Epithelial cell of prostate (primary cell): ENCODE results near the gene NT5DC4.

Experiments used
- DNase-seq: peaks from one replicate; pipeline ENCODE4 v3.0.0-alpha.2; 2011; ENCODE audit warnings: low read depth, low spot score
- H3K27ac ChIP-seq: fragments of 450-650 bp; 2 replicates; pipeline ENCODE4 v1.5.1; 2017; ENCODE audit warnings: mild to moderate bottlenecking

NT5DC4 gene

DNA sequence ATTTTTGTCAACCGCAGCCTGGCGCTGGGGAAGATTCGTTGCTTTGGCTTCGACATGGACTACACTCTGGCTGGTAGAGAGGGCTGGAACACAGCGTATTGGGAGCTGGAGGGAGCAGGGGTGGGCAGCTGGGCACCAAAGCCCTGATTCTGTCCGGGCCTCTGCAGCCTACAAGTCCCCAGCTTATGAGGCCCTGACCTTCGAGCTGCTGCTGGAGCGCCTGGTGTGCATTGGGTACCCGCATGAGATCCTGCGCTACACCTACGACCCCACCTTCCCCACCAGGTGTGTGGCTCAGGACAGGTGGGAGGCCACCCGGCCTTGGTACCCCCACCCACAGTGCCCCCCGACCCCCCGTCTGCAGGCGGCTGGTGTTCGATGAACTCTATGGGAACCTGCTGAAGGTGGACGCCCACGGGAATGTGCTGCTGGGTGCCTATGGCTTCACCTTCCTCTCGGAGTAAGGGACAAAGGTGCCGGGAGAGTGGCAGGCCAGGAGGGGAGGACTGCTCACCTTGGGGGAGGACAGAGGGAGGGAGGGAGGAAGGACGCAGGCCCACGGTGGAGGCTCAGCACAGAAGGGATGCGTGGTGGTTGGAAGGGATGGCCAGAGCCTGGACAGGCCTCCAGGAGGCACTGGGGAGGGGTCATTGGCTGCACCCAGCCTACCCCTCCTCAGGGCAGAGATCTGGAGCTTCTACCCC lies 1.2 kb downstream of the NT5DC4 start:
- DNase-seq: no peak

DNA sequence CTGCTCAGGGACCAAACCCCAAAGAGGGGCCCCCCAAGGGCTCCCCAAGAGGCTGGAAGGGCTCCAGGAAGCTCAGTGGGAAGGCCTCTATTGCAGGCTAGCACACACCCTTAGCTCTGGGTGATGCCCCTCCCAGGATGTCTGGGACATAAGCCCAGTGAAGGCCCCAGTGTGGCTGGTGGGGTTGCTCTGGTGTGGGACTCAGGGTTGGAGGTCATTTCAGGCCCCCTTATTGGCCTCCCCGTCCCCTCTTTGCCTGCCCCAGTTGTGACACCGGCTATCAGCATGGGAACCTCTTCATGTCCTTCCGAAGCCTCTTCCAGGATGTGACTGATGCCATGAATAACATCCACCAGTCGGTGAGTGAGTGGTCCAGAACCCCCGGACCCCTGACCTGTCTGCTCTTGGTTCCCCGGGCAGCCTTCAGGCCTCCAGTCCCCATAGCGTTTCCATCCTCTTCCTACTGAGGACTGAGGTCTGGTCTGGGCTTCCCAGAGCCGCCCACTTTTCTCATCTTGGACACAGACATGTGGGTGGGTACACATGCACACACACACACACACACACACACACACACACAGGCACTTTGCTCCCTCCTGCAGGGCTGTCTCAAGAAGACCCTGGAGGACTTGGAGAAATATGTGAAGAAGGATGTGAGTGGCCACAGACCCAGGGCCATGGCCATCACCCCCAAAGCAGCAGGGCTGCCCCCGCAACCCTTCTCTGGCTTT lies 2.2 kb downstream of the NT5DC4 start:
- DNase-seq: no peak
- no peak overlapping the region for H3K27ac ChIP-seq

More for the DNA sequence above, 1.2 kb downstream of the NT5DC4 start:
- no peak overlapping the region for H3K27ac ChIP-seq

DNA sequence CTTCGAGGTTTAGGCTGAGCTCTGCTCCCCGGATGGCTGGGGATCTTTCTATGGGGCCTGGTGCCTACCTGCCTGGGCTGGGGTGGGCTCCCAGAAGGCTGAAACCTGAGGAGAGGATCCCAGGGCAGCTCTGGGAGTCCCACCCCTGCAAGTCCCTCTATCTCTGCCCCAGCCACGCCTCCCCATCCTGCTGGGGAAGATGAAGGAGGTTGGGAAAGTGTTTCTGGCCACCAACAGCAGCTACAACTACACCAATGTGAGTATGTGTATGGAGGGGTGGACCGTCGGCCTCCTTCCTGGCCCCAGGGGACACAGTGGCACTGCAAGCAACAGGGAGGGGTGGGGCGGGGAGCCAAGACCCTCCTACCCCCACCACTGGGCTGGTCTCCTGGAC lies 2.7 kb downstream of the NT5DC4 start:
- H3K27ac ChIP-seq: no peak overlapping the region
- no peak for DNase-seq

DNA sequence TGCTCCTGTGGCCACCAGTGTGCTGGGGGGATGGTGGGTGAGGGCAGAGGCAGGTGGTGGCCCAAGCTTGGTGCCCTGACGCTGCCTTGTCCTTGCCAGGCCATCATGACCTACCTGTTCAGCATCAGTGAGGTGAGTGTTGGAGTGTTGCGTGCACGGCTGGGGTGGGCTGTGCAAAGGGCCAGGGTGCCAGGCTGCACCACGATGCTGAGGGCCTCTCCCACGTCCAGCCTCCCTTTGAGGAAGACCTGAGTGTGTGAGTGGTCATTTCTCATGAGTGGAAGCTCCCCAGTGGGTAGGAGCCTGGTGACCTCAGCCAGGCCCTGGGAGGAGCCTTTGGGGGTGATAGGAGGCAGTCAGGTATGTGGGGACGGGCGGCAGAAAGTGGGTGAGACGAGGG lies 3.2 kb downstream of the NT5DC4 start:
- no peak for DNase-seq

DNA sequence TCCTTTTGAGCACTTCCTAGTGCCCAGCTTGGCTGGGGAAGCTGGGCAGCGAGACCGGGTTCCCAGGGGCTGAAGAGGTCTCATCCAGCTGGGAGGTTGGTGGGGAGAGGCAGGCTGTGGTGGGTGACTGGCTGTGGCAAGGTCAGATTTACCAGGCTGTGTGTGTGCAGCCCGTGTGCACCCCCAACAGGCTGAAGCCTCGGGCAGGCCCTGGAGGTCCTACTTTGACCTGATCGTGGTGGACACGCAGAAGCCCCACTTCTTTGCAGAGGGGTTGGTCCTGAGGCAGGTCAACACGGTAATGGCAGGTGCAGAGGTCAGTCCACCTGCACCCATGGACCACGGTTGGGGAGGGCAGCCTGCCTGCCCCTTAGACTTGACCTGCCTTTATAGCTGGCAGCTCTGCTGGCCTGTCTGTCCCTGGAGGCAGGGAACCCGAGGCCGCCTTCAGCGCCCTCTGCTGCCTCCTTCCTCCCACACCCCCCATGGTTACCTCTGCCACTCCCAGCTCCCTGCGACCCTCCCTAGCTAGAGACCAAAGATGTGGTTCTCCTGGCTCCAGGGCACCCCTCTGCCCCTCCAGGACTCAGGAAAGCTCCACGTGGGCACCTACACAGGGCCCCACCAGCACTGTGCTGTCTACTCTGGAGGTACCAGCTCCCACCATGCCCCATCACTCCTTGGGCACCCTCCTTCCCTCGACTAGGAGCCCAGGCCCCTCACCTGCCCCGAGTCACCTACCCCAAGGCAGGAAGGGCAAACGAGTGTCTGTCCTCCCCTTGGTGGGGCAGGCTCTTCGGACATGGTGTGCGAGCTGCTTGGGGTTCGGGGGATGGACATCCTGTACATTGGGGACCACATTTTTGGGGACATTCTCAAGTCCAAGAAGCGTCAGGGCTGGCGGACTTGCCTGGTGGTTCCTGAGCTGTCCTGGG lies 4.0 kb downstream of the NT5DC4 start:
- H3K27ac ChIP-seq: peak overlapping the region; percentile 80
- no peak for DNase-seq

More for the DNA sequence above, 3.2 kb downstream of the NT5DC4 start:
- no peak overlapping the region for H3K27ac ChIP-seq

DNA sequence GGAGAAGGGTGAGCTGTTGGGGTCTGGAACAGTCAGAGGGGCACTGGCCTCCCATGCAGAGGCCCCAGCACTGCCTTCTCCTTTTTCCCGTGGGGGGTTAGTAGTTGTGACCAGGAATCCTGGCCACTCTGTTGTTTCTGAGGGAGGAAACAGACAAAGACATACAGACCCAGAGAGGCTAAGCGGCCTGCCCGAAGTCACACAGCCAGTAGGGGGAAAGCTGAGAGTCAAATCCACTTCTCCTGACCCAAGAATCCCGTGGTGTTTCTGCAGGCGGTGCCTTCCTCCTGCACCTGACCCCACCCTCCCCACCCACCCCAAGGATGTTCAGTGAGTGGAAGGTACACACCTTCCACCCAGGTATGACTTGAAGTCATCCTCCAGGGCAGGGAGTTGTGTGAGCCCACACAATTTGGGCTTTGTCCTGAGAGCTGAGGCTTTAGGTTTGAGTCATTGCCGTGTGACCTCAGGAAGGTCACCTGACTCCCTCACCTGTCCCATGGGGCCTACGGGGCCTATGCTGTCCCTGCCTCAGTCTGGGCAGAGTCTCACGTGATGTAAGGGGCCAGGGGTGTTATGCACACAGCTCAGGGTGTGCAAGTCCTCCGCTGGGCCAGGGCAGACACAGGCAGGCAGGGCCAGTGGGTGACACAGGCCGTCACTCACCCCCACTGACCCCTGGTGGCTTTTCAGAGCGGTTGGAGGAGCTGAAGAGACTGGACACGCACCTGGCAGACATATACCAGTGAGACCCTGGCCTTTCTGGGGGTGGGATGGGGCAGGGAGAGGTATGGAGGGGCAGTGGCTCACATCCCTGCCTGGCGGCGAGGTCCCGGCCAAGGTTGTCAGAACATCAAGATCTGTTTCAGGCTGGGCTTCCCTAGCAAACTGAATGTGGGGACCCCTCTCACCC lies 5.0 kb downstream of the NT5DC4 start:
- peak overlapping the region; percentile 80 for H3K27ac ChIP-seq
- peak; percentile 59 for DNase-seq

DNA sequence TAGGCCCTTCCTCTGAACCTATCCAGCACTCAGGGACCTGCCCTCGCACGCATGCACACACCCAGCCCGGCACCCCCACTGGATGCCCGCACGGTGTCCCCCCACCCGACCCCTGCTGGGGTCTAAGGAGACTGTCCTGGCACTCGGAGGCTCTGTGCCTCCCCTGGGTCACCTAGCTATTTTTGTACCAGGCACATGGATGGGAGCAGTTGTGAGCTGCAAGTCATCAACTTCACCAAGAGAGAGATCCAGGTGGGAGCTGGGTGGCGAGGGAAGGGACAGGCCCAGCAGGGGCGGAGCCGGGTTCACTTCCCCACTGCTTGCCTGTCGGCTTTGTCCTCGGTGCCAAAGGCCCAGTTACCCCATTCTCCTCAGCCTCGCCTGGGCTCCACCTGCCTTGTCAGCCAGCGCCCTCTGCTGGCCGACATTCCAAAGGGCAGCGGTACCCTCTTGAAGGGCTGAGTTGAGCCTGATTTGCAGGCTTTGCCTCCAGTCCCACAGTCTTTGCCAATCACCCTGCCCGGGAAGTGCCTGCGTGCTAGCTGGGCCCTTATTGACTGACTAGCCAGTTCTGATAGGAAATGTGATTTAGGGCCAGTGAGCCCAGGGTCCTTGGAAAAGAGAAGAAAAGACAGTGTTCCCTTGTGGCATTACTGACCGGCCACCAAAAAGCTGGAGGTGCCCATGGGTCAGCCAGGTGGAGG lies 5.8 kb downstream of the NT5DC4 start:
- peak overlapping the region; percentile 80 for H3K27ac ChIP-seq
- DNase-seq: peak; percentile 64

DNA sequence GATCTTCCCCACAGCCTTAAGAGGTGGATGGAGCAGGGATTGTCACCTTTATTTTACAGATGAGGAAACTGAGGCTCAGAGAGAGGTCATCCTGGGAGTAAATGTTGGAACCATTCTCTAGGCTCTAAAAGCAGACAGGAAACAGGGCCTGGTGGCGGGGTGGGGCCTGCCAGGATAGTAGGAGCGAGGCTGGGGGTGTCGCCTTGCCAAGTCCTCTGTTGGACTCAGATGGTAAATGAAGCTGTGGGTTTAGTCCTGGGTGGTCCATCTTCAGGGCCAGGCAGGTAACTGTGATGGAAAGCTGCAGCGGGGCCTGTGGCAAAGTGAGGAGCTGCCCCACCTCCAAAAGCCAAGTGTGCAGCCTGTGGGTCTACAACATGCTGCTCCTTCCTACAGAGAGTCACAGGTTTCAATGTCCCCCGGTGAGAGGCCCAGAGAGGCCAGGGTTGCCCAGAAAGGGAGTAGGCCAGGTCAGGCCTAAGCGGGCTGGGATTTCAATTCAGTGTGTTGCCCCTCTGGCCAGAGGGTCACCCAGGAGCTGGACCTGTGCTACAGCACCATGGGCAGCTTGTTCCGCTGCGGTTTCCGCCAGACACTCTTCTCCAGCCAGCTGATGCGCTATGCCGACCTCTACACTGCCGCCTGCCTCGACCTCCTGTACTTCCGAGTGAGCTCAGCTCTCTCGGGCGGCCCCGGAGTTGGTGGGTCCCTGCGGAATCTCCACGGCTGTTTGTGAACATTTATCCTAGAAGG lies 6.6 kb downstream of the NT5DC4 start:
- H3K27ac ChIP-seq: no peak overlapping the region
- no peak for DNase-seq

DNA sequence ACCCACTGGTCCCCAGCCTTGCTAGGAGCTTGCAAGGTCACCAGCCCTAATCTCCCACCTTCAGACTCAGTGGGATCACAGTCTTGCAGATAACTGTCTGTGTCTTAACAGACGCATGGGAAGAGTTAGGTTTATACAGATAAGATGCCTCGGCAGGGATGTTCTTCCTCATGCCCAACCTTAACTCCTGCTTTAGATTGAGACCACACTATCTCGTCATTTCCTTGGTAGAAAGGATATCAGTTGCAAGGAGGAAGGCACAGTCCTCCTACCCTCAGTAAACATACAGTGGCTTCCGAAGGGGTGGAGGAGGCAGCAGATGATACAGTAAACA lies 7.2 kb downstream of the NT5DC4 start:
- no peak for DNase-seq
- H3K27ac ChIP-seq: no peak overlapping the region

DNA sequence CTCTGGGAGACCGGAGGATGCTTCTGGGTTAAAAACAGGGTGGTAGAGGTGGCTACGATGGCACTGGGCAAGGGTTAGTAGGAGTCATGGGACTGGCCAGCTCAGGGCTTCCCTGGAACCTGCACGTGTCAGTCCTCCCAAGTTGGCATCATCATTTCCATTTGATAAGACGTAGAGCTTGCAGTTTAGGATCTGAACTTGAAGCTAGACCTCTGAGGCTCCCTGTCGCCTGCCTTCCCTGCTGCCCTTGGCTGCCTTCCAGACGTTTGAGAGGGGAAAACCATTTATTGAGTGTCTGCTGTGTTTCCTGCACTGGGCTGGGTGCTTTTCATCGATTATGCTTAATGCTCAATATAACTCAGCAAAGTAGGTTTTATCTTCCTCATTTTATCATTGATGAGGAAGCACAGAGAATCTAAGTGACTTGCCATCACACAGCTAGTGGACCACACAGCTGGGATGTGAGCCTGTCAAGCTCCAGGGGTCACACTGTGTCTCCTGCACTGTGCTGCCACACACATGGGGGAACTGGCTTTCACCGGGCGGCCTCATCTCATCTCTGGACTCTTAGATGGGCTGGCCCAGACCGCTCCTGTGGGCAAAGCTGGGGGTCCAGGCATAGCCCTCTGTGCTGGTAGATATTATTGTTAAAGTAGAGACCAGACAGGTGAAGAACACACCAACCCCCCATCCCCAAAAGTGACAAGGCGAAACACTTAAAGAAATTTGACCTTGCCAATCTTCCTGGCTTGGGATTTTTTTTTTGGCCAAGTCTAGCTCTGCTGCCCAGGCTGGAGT lies 7.8 kb downstream of the NT5DC4 start:
- H3K27ac ChIP-seq: no peak overlapping the region
- DNase-seq: no peak

DNA sequence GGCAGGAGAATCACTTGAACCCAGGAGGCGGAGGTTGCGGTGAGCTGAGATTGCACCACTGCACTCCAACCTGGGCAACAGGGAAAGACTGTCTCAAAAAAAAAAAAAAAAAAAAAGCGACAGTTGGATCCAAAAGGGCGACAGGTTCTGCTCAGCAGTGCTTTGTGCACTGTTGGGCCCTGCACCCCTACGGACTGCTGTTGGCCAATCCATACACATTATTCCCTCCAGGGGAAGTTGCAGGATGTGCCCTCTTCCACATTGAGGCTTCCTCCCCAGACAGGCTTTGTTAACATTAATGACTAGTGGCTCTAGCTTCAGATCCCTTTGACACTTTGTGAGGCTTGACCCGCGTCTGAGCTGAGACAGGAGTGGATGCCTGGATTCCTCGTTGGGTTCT lies 9.4 kb downstream of the NT5DC4 start:
- no peak overlapping the region for H3K27ac ChIP-seq
- DNase-seq: no peak

DNA sequence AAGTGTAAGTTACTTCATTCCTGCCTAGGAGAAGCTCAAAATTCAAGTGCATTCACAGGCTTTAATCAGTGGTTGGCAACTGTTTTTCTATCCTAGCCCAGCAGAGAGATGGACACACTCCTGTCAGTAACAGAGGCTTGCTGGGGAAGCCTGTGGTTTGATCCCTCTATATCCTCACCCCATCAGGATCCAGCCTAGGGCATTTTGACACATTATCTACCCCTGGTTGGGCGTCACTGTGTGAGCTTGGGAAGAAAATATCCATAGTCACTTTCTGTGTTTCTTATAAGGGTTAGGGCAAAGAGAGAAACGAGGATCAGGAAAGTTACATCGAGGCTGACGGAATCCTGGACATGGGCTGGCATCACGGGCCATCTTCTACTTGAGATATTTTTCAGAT lies 10.0 kb downstream of the NT5DC4 start:
- H3K27ac ChIP-seq: no peak overlapping the region
- no peak for DNase-seq

DNA sequence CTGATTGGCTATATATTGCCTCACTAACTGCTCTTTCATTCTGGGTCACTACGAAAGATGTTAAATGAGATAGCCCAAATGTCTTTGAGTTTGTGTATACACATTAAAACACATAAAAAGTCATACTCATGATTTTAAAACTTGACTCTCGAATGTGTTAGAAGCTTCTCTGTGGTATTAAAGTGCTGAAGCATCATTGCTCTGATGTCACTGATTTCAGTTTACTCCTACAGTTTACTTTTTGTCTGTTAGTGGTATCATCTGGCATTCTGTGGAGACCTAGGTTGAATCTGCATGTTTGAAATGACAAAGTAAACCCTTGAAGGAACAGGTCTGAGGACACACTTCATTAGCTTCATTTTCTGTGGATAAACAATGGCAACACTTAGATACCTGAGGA lies 10.7 kb downstream of the NT5DC4 start:
- no peak for DNase-seq
- H3K27ac ChIP-seq: no peak overlapping the region

DNA sequence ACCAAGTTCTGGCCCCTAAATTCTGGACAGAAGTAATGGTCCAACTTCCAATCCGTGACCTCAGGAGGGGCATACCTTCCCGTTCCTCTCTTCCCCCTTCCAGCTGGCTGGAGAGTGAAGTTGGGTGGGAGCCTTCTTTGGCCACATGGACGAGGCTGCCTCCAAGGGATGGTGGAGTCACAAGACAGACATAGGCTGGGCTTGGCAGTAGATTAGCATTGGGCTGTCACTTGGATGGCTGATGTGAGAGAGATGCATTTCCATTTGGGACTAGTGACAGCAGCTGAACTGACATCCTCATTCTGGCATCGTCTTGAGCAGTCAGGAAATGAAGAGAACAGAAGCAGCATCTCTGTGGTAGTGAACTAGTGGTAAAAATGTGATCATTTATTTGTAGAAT lies 12.6 kb downstream of the NT5DC4 start:
- no peak overlapping the region for H3K27ac ChIP-seq
- no peak for DNase-seq

DNA sequence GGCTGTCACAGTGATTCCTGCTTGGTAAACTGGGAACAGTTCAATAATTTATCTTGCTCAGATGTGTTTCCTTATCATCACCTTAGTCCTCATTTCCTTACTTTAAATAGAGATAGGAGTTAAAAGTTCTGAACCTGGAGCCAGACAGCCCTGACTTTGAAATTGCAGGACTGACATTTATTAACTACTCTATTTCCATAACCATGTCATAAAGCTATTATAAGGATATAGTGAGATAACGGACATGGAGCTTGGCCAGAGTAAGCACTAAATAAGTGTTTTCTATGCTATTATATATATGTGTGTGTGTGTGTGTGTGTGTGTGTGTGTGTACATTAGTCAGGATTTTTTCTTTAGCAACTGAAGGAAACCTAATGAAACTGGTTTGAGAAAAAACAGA lies 13.1 kb downstream of the NT5DC4 start:
- no peak overlapping the region for H3K27ac ChIP-seq
- no peak for DNase-seq

DNA sequence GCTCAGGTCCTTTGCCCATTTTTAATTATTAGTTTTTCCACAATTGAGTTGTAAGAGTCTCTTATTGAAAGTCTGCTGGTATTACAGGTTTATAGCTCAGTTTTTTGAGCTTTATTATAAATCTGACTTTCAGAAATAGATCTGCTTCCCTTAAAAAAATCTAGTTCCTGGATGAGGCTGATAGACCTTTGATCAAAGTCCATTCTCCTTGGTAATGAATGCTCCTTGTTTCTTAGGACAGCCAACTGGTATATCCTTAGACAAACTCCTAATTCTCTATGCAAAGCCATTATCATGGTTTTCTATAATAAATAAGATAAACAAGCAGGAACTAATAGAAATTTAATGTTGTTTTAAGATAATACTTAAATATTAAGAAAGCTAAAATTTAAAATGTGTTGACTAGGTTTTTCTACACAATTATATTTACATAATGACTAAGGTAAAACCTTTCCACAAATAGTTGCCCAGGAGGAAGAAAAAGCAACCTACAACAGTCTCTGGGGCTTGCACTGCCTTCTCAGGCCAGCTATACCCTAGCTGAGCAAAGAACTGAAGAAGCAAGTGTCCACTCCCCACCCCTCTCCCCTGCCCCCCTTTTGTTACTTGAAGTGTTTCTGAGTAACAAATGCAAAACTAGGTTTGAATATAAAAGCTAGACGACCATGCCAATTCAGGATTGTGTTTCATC lies 16.9 kb downstream of the NT5DC4 start:
- H3K27ac ChIP-seq: peak overlapping the region; percentile 1

DNA sequence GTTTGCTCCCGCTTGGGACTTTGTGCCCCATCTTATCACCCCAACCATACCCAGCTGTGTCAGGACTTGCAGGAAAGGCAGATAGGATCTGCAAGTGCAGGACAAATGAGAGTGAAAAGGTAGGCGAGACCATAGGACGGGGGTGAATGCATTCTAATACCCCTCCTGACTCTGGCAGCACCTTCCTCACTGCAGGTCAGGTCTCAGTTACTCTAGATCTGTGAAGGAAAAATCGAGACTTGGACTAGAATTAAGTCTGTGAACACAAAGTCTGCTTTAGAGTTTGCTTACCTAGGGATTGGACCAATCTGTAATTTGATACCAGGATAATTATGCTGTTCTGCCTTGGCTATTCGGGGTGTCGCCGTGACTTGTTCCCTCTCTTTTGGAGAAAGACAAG lies 19.7 kb downstream of the NT5DC4 start:
- no peak overlapping the region for H3K27ac ChIP-seq
- no peak for DNase-seq

More for the DNA sequence above, 16.9 kb downstream of the NT5DC4 start:
- no peak for DNase-seq
